PFSK-1 (cell line): ENCODE results near the gene KDM1A.

ENCODE experiments used
- FOXP2 ChIP-seq: optimal IDR thresholded peaks from 2 replicates; pipeline ENCODE3; 2011; ENCODE audit warnings: borderline replicate concordance, control low read depth, inconsistent platforms; ENCODE audit not compliant: insufficient read depth; ENCODE audit errors: extremely low read length, extremely low read depth
- POLR2AphosphoS5 ChIP-seq: IDR thresholded peaks from 2 replicates; pipeline ENCODE4 v1.6.1; 2012; ENCODE audit warnings: low read depth, mild to moderate bottlenecking, control low read depth, low read length, moderate library complexity
- REST ChIP-seq, 2 experiments: IDR thresholded peaks; 2 replicates each; pipeline versions ENCODE4 v1.6.1 to v1.8.0; 2011 to 2012; ENCODE audit warnings: low read depth in 2 of 2, low read length in 2 of 2, control low read depth in 1 of 2, inconsistent platforms in 1 of 2, mild to moderate bottlenecking in 1 of 2, moderate library complexity in 1 of 2; ENCODE audit not compliant: insufficient read depth in 1 of 2
- SIN3A ChIP-seq: IDR thresholded peaks from 2 replicates; pipeline ENCODE4 v1.6.1; 2012; ENCODE audit warnings: mild to moderate bottlenecking, low read length, moderate library complexity, borderline replicate concordance; ENCODE audit not compliant: insufficient read depth
- TAF1 ChIP-seq: IDR thresholded peaks from 2 replicates; pipeline ENCODE4 v1.6.1; 2012; ENCODE audit warnings: low read length, control low read depth, borderline replicate concordance; ENCODE audit not compliant: insufficient read depth

DNA sequence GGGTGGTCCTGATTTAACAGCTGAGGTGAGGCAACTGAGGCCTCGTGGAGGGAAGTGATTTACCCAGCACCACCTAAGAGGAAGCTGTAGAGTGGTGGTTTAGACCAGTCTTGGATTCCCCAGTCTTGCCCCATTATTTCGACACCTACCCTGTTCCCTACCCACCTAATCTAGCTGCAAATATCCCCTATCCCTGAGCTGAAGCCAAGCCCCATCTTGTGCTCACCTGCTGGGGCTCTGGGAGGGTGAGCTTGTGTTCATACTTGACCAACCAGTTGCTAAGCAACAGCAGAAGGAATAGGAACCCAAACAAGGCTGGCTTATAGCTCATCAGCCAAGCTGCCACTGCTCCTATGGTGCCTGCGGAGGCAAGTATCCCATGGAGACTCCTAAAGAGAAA lies 5.6 kb upstream of the KDM1A start:
- TF ChIP-seq TAF1, result no peak
- TF ChIP-seq POLR2AphosphoS5, result no peak
- no peak for TF ChIP-seq REST (IDR thresholded peaks at IDR 0.05; ENCODE audit: insufficient read depth in 1 of 2, low read depth in 2 of 2, low read length in 2 of 2)
- no peak for TF ChIP-seq FOXP2
- TF ChIP-seq SIN3A, result no peak
